ENCODE results near the gene NRTN. TPM values are rescaled to one million over a fixed set of nuclear protein-coding genes. Genes with fewer than 3 reads are reported as not detected.

Gene NRTN
- total and polyA plus RNA-seq, 10 donors = 0.29 to 2.3 (median 0.32) TPM; not detected in 5

GRCh38 chr19:5823579-5824281 lies 18.9 kb downstream of the NRTN start:
- WGBS, 5 donors = 87 to 90% (median 89%) methylated on average over 22 to 30 of the region's 30 CpGs
- no peak for DNase-seq
- Histone ChIP-seq H3K27ac (no peak overlapping the region), H3K9me3 (peaks cover 0 to 4% (median 0%) of the 10 kb centered on the region in 8 donors), H3K4me1 (peaks cover 4 to 22% (median 19%) of the 10 kb centered on the region in 6 donors), H3K4me3 (no peak overlapping the region), H3K36me3 (no peaks in the 10 kb centered on the region), H3K27me3 (replicated peaks in 1 of 7) (peaks cover 0 to 30% (median 9%) of the 10 kb centered on the region in 7 donors)
- intact Hi-C loops (cut with DNase I; ENCODE audit: low total_unique reads) = no loop called here
- TF ChIP-seq POLR2AphosphoS5 (IDR thresholded peaks at IDR 0.05) (no peak), CTCF (IDR thresholded peaks at IDR 0.05 in 8 of 11, conservative IDR thresholded peaks at IDR 0.05 in 3 of 11) (no peak), POLR2A (IDR thresholded peaks at IDR 0.05) (no peak)

- Histone ChIP-seq H3K4me3 (no peak overlapping the region), H3K4me1 (peaks cover 4 to 31% (median 25%) of the 10 kb centered on the region in 6 donors), H3K27ac (no peak overlapping the region), H3K9me3 (peaks cover 0 to 4% (median 0%) of the 10 kb centered on the region in 8 donors), H3K27me3 (replicated peaks in 1 of 7) (peaks cover 0 to 34% (median 19%) of the 10 kb centered on the region in 7 donors), H3K36me3 (no peaks in the 10 kb centered on the region)
- DNase-seq = no peak
- TF ChIP-seq POLR2A (IDR thresholded peaks at IDR 0.05) = no peak
- no peak for TF ChIP-seq POLR2AphosphoS5 (IDR thresholded peaks at IDR 0.05)
- TF ChIP-seq CTCF (IDR thresholded peaks at IDR 0.05 in 8 of 11, conservative IDR thresholded peaks at IDR 0.05 in 3 of 11) = no peak
- intact Hi-C loops (cut with DNase I; ENCODE audit: low total_unique reads) = no loop called here
- 89 to 95% (median 90%) methylated on average over 10 of the region's 10 CpGs for WGBS, 5 donors
Measured at GRCh38 chr19:5824751-5825150, 19.9 kb downstream of the NRTN start.

GRCh38 chr19:5825178-5825577 lies 20.3 kb downstream of the NRTN start:
- Histone ChIP-seq H3K27ac (no peak overlapping the region), H3K27me3 (replicated peaks in 1 of 7) (peaks cover 0 to 38% (median 21%) of the 10 kb centered on the region in 7 donors), H3K36me3 (no peaks in the 10 kb centered on the region), H3K9me3 (peaks cover 0 to 4% (median 0%) of the 10 kb centered on the region in 8 donors), H3K4me1 (peaks cover 4 to 32% (median 25%) of the 10 kb centered on the region in 6 donors), H3K4me3 (no peak overlapping the region)
- 88 to 94% (median 90%) methylated on average over 21 of the region's 21 CpGs for WGBS, 5 donors
- intact Hi-C loops (cut with DNase I; ENCODE audit: low total_unique reads) = no loop called here
- TF ChIP-seq POLR2AphosphoS5 (IDR thresholded peaks at IDR 0.05) (no peak), CTCF (IDR thresholded peaks at IDR 0.05 in 8 of 11, conservative IDR thresholded peaks at IDR 0.05 in 3 of 11) (no peak), POLR2A (IDR thresholded peaks at IDR 0.05) (no peak)
- no peak for DNase-seq

GRCh38 chr19:5826531-5827341 lies 21.9 kb downstream of the NRTN start:
- Histone ChIP-seq H3K4me1 (peaks cover 4 to 32% (median 25%) of the 10 kb centered on the region in 6 donors), H3K36me3 (no peaks in the 10 kb centered on the region), H3K27me3 (replicated peaks in 1 of 7) (peaks cover 0 to 50% (median 21%) of the 10 kb centered on the region in 7 donors), H3K9me3 (peaks cover 0 to 4% (median 0%) of the 10 kb centered on the region in 8 donors), H3K27ac (peak overlapping the region in 3 of 8 donors; percentile 5 to 85 (median 79)), H3K4me3 (peak overlapping the region in 2 of 8 donors; percentile 45 to 73)
- WGBS, 5 donors = 14 to 21% (median 18%) methylated on average over 22 to 24 of the region's 24 CpGs
- DNase-seq = peak; percentile 77
- TF ChIP-seq CTCF (IDR thresholded peaks at IDR 0.05 in 8 of 11, conservative IDR thresholded peaks at IDR 0.05 in 3 of 11) (no peak), POLR2AphosphoS5 (IDR thresholded peaks at IDR 0.05) (peak in 1 of 3 donors; percentile 30)
- intact Hi-C loops (cut with DNase I; ENCODE audit: low total_unique reads) = no loop called here

All from spleen (tissue), 11 donors.